ENCODE measurements around the gene TRIP10. TPM values are rescaled to one million over a fixed set of nuclear protein-coding genes. Genes with fewer than 3 reads are reported as not detected.
"Not testable (repeated sequence)": the region's sequence is repeated elsewhere in the genome, so short reads cannot be mapped to it uniquely, and the experiment has no call there.

TRIP10 gene
- polyA plus RNA-seq, 3 donors, result 46.5 to 56.8 (median 52.8) TPM

GRCh38 chr19:6738787-6739389 is 592 bp upstream of the TRIP10 start:
- no peak for DNase-seq (ENCODE audit: low read depth in 3 of 3, low spot score in 2 of 3)

GRCh38 chr19:6739883-6740588 is 556 bp downstream of the TRIP10 start:
- no peak for DNase-seq (ENCODE audit: low read depth in 3 of 3, low spot score in 2 of 3)

- no peak for DNase-seq (ENCODE audit: low read depth in 3 of 3, low spot score in 2 of 3)
These were observed 1.3 kb downstream of the TRIP10 start for GRCh38 chr19:6740589-6741343.

- DNase-seq (ENCODE audit: low read depth in 3 of 3, low spot score in 2 of 3), result no peak
These were observed 3.6 kb downstream of the TRIP10 start for GRCh38 chr19:6743066-6743465.

GRCh38 chr19:6743714-6744380 is 4.4 kb downstream of the TRIP10 start:
- DNase-seq (ENCODE audit: low read depth in 3 of 3, low spot score in 2 of 3), result no peak

GRCh38 chr19:6744381-6745301 is 5.2 kb downstream of the TRIP10 start:
- DNase-seq (ENCODE audit: low read depth in 3 of 3, low spot score in 2 of 3), result no peak

- no peak for DNase-seq (ENCODE audit: low read depth in 3 of 3, low spot score in 2 of 3)
These were observed 6.5 kb downstream of the TRIP10 start for GRCh38 chr19:6745965-6746364.

GRCh38 chr19:6748543-6748942 is 9.1 kb downstream of the TRIP10 start:
- DNase-seq (ENCODE audit: low read depth in 3 of 3, low spot score in 2 of 3), result not testable (repeated sequence)

- DNase-seq (ENCODE audit: low read depth in 3 of 3, low spot score in 2 of 3), result no peak
These were observed 10.6 kb downstream of the TRIP10 start for GRCh38 chr19:6750062-6750461.

- no peak for DNase-seq (ENCODE audit: low read depth in 3 of 3, low spot score in 2 of 3)
These were observed 11.7 kb downstream of the TRIP10 start for GRCh38 chr19:6751189-6751588.

- DNase-seq (ENCODE audit: low read depth in 3 of 3, low spot score in 2 of 3), result no peak
These were observed 13.0 kb downstream of the TRIP10 start for GRCh38 chr19:6752256-6753177.

GRCh38 chr19:6753178-6754031 is 13.9 kb downstream of the TRIP10 start:
- no peak for DNase-seq (ENCODE audit: low read depth in 3 of 3, low spot score in 2 of 3)

- no peak for DNase-seq (ENCODE audit: low read depth in 3 of 3, low spot score in 2 of 3)
These were observed 14.7 kb downstream of the TRIP10 start for GRCh38 chr19:6754136-6754535.

GRCh38 chr19:6754653-6755463 is 15.4 kb downstream of the TRIP10 start:
- DNase-seq (ENCODE audit: low read depth in 3 of 3, low spot score in 2 of 3), result no peak

GRCh38 chr19:6760606-6761005 is 21.1 kb downstream of the TRIP10 start:
- no peak for DNase-seq (ENCODE audit: low read depth in 3 of 3, low spot score in 2 of 3)

- no peak for DNase-seq (ENCODE audit: low read depth in 3 of 3, low spot score in 2 of 3)
These were observed 21.7 kb downstream of the TRIP10 start for GRCh38 chr19:6761053-6761676.

- DNase-seq (ENCODE audit: low read depth in 3 of 3, low spot score in 2 of 3), result not testable (repeated sequence)
These were observed 22.8 kb downstream of the TRIP10 start for GRCh38 chr19:6762253-6762797.

Measured in right renal cortex interstitium (tissue), 3 donors.